ENCODE data around the gene PRPF38B. TPM values are rescaled to one million over a fixed set of nuclear protein-coding genes. Genes with fewer than 3 reads are reported as not detected.

Gene PRPF38B
- total and polyA plus RNA-seq, 2 experiments from 2014 or later: 40.5 to 86.4 TPM

- TF ChIP-seq ZNF462 (CRISPR knock-in tag; IDR thresholded peaks at IDR 0.05) (no peak), STAT1 (IDR thresholded peaks at IDR 0.05; ENCODE audit: unreplicated experiment) (no peak), ZNF331 (CRISPR knock-in tag; IDR thresholded peaks at IDR 0.05; ENCODE audit: low read depth) (no peak), ZNF114 (CRISPR knock-in tag; IDR thresholded peaks at IDR 0.05) (no peak), REST (IDR thresholded peaks at IDR 0.05; ENCODE audit: unreplicated experiment) (no peak)
Measured at GRCh38 chr1:108749081-108749480, 57.0 kb downstream of the PRPF38B start (continued).
